H9 (cell line): ENCODE measurements around the gene KIAA1549. TPM values are rescaled to one million over a fixed set of nuclear protein-coding genes. Genes with fewer than 3 reads are reported as not detected.

Experiments used
- DNase-seq: peaks from one replicate; pipeline ENCODE4 v3.0.0-alpha.2; 2017
- H2AFZ ChIP-seq: one replicate; pipeline ENCODE4 v1.6.1; 2013; ENCODE audit warnings: mild to moderate bottlenecking, low read length, control low read depth, moderate library complexity
- H2AK5ac ChIP-seq: 2 replicates; pipeline ENCODE4 v1.6.1; 2013; ENCODE audit warnings: low read length, control low read depth, mixed read lengths; ENCODE audit not compliant: insufficient read length
- H2BK120ac ChIP-seq: one replicate; pipeline ENCODE4 v1.6.1; 2013; ENCODE audit warnings: low read depth, mild to moderate bottlenecking, low read length, control low read depth, inconsistent platforms; ENCODE audit not compliant: poor library complexity, severe bottlenecking
- H2BK12ac ChIP-seq: 2 replicates; pipeline ENCODE4 v1.6.1; 2013; ENCODE audit warnings: low read length, control low read depth, mixed read lengths, low read depth; ENCODE audit not compliant: insufficient read length
- H2BK15ac ChIP-seq: 2 replicates; pipeline ENCODE4 v1.6.1; 2013; ENCODE audit warnings: low read depth, low read length, control low read depth
- H2BK20ac ChIP-seq: one replicate; pipeline ENCODE4 v1.6.1; 2013; ENCODE audit warnings: low read depth, mild to moderate bottlenecking, low read length, control low read depth, inconsistent platforms; ENCODE audit not compliant: poor library complexity, severe bottlenecking
- H2BK5ac ChIP-seq: 2 replicates; pipeline ENCODE4 v1.6.1; 2013; ENCODE audit warnings: low read length, control low read depth, mixed read lengths; ENCODE audit not compliant: insufficient read length
- H3K14ac ChIP-seq: 2 replicates; pipeline ENCODE4 v1.6.1; 2013; ENCODE audit warnings: low read length, control low read depth; ENCODE audit not compliant: insufficient read depth
- H3K18ac ChIP-seq: 2 replicates; pipeline ENCODE4 v1.6.1; 2013; ENCODE audit warnings: low read depth, mild to moderate bottlenecking, mixed read lengths, low read length, control low read depth; ENCODE audit not compliant: insufficient read length
- H3K23ac ChIP-seq: 2 replicates; pipeline ENCODE4 v1.6.1; 2013; ENCODE audit warnings: low read length, control low read depth, mixed read lengths, low read depth; ENCODE audit not compliant: insufficient read length
- H3K23me2 ChIP-seq: 2 replicates; pipeline ENCODE4 v1.6.1; 2013; ENCODE audit warnings: low read depth, mild to moderate bottlenecking, mixed read lengths, low read length, control low read depth; ENCODE audit not compliant: insufficient read length, poor library complexity, severe bottlenecking
- H3K27ac ChIP-seq: 2 replicates; pipeline ENCODE4 v1.5.1; 2013; ENCODE audit warnings: low read length, control low read depth, mixed read lengths, low read depth; ENCODE audit not compliant: insufficient read length
- H3K27me3 ChIP-seq: 2 replicates; pipeline ENCODE4 v1.6.1; 2013; ENCODE audit warnings: low read length, control low read depth, inconsistent platforms; ENCODE audit not compliant: insufficient read depth
- H3K4ac ChIP-seq: 2 replicates; pipeline ENCODE4 v1.6.1; 2013; ENCODE audit warnings: low read depth, mild to moderate bottlenecking, control low read depth, inconsistent platforms, low read length, moderate library complexity
- H3K4me1 ChIP-seq: 2 replicates; pipeline ENCODE4 v1.6.1; 2013; ENCODE audit warnings: low read length, control low read depth, inconsistent platforms; ENCODE audit not compliant: insufficient read depth
- H3K4me2 ChIP-seq: 2 replicates; pipeline ENCODE4 v1.6.1; 2013; ENCODE audit warnings: low read length, control low read depth, mixed read lengths; ENCODE audit not compliant: insufficient read length, insufficient read depth
- H3K56ac ChIP-seq: 2 replicates; pipeline ENCODE4 v1.6.1; 2013; ENCODE audit warnings: low read depth, mild to moderate bottlenecking, mixed read lengths, low read length, control low read depth; ENCODE audit not compliant: insufficient read length
- H3K79me1 ChIP-seq: 2 replicates; pipeline ENCODE4 v1.6.1; 2013; ENCODE audit warnings: low read depth, mild to moderate bottlenecking, moderate library complexity, low read length, control low read depth, inconsistent platforms; ENCODE audit not compliant: insufficient read depth, poor library complexity, severe bottlenecking
- H3K79me2 ChIP-seq: 2 replicates; pipeline ENCODE4 v1.6.1; 2013; ENCODE audit warnings: low read length, control low read depth, inconsistent platforms; ENCODE audit not compliant: insufficient read depth
- H3K9ac ChIP-seq: 2 replicates; pipeline ENCODE4 v1.6.1; 2013; ENCODE audit warnings: low read length, control low read depth, mixed read lengths; ENCODE audit not compliant: insufficient read length; ENCODE audit errors: extremely low read depth
- H3K9me3 ChIP-seq: one replicate; pipeline ENCODE4 v1.6.1; 2013; ENCODE audit warnings: low read depth, low read length, inconsistent platforms; ENCODE audit not compliant: control insufficient read depth
- H3T11ph ChIP-seq: one replicate; pipeline ENCODE4 v1.6.1; 2013; ENCODE audit warnings: mild to moderate bottlenecking, low read length, control low read depth, inconsistent platforms
- H4K20me1 ChIP-seq: one replicate; pipeline ENCODE4 v1.6.1; 2013; ENCODE audit not compliant: control insufficient read depth, insufficient read length, insufficient read depth
- H4K5ac ChIP-seq: 2 replicates; pipeline ENCODE4 v1.6.1; 2013; ENCODE audit warnings: low read depth, mild to moderate bottlenecking, mixed read lengths, low read length, control low read depth; ENCODE audit not compliant: insufficient read length
- H4K8ac ChIP-seq: replicated peaks from 2 replicates; pipeline ENCODE4 v1.6.1; 2013; ENCODE audit warnings: low read length, control low read depth, mixed read lengths, low read depth; ENCODE audit not compliant: insufficient read length
- H4K91ac ChIP-seq: 2 replicates; pipeline ENCODE4 v1.6.1; 2013; ENCODE audit warnings: low read depth, mild to moderate bottlenecking, moderate library complexity, mixed read lengths, low read length, control low read depth; ENCODE audit not compliant: insufficient read length
- H3K27ac Mint-ChIP-seq, 3 experiments: 2 replicates in 2 of 3; 3 replicates in 1 of 3; pipeline ENCODE4 v1.8.0; 2020 to 2021; ENCODE audit warnings: mixed read lengths in 3 of 3, mild to moderate bottlenecking in 1 of 3, moderate library complexity in 1 of 3
- H3K27me3 Mint-ChIP-seq: 2 replicates; pipeline ENCODE4 v1.8.0; 2021; ENCODE audit warnings: low read depth, mild to moderate bottlenecking, moderate library complexity, mixed read lengths
- H3K36me3 Mint-ChIP-seq, 3 experiments: 2 replicates in 2 of 3; 3 replicates in 1 of 3; pipeline ENCODE4 v1.8.0; 2020 to 2021; ENCODE audit warnings: low read depth in 3 of 3, mixed read lengths in 3 of 3; ENCODE audit not compliant: insufficient read depth in 1 of 3
- H3K4me1 Mint-ChIP-seq, 2 experiments: 2 replicates each; pipeline ENCODE4 v1.8.0; 2020; ENCODE audit warnings: mixed read lengths in 2 of 2
- H3K4me3 Mint-ChIP-seq, 2 experiments: 2 replicates in 1 of 2; 3 replicates in 1 of 2; pipeline ENCODE4 v1.8.0; 2020 to 2021; ENCODE audit warnings: mild to moderate bottlenecking in 2 of 2, mixed read lengths in 2 of 2, moderate library complexity in 1 of 2
- H3K9me3 Mint-ChIP-seq, 2 experiments: 2 replicates in 1 of 2; 3 replicates in 1 of 2; pipeline ENCODE4 v1.8.0; 2020; ENCODE audit warnings: mild to moderate bottlenecking in 2 of 2, mixed read lengths in 2 of 2, moderate library complexity in 1 of 2
- CTCF ChIP-seq: fragments of 200-600 bp; sonication (generic); conservative IDR thresholded peaks from 3 replicates; pipeline ENCODE4 v1.8.0; 2021; ENCODE audit warnings: antibody characterized with exemption, mild to moderate bottlenecking
- WGBS: extraction: QIAGEN DNeasy Blood & Tissue Kit; methylation state at CpG from one replicate; pipeline ENCODE4 v1.1.7; 2013; ENCODE audit warnings: missing lambda C conversion rate, low lambda C conversion rate, mixed read lengths; ENCODE audit not compliant: insufficient read length; ENCODE audit errors: extremely low coverage; 5-methylcytosine and 5-hydroxymethylcytosine counted together
- total RNA-seq: library from RNA; stranded (reverse); gene quantifications from 2 replicates; pipeline ENCODE4 v1.2.1, GENCODE V29; 2021

The KIAA1549 gene
- total RNA-seq, 1 experiment from 2014 or later: 11.9 TPM

GRCh38 chr7:138919216-138919615, 62.0 kb downstream of the KIAA1549 start:
- Histone ChIP-seq H4K20me1 (no peaks in the 10 kb centered on the region), H2BK20ac (no peak overlapping the region), H3K79me2 (no peaks in the 10 kb centered on the region), H2BK15ac (no peak overlapping the region), H3K4me1 (no peaks in the 10 kb centered on the region), H2BK120ac (no peak overlapping the region), H3K4me2 (no peak overlapping the region), H4K5ac (no peak overlapping the region), H3K23me2 (no peaks in the 10 kb centered on the region), H3K9me3 (no peaks in the 10 kb centered on the region), H4K91ac (no peak overlapping the region), H3K56ac (no peak overlapping the region), H3K4ac (no peak overlapping the region), H2BK5ac (no peak overlapping the region), H3K9ac (no peak overlapping the region), H2AK5ac (no peak overlapping the region), H4K8ac (no peak overlapping the region), H3K27me3 (no peaks in the 10 kb centered on the region), H3T11ph (no peak overlapping the region), H3K79me1 (no peaks in the 10 kb centered on the region), H2AFZ (no peak overlapping the region), H3K18ac (no peak overlapping the region), H2BK12ac (no peak overlapping the region), H3K23ac (no peak overlapping the region), H3K14ac (no peak overlapping the region), H3K27ac (no peak overlapping the region)
- H3K4me1 Mint-ChIP-seq: peaks cover 20 to 24% of the 10 kb centered on the region in 2 experiments
- DNase-seq: no peak
- TF ChIP-seq CTCF: no peak
- no CpG with 5 or more reads among the region's 9 CpGs for WGBS
- no peak overlapping the region for H3K4me3 Mint-ChIP-seq
- peaks cover 24 to 28% (median 27%) of the 10 kb centered on the region in 3 experiments; a peak in 6 of 7 replicates for H3K36me3 Mint-ChIP-seq
- peak overlapping the region in 1 of 3 experiments; percentile 10; a peak in 1 of 7 replicates for H3K27ac Mint-ChIP-seq
- no peaks in the 10 kb centered on the region for H3K27me3 Mint-ChIP-seq
- H3K9me3 Mint-ChIP-seq: no peaks in the 10 kb centered on the region
